H54 (cell line): Measurements from ENCODE around the gene IRF7.

Experiments used
- DNase-seq: peaks from one replicate; pipeline ENCODE4 v3.0.0; 2011; ENCODE audit warnings: low spot score, mixed read lengths; ENCODE audit not compliant: insufficient read length
- FAIRE-seq: peaks from 3 replicates; lab custom pipeline; 2011; peaks lifted over from hg19 to GRCh38; lab: Jason Lieb, UNC
- POLR2A ChIP-seq: IDR thresholded peaks from 2 replicates; pipeline ENCODE4 v1.6.1; 2011; ENCODE audit warnings: low read depth, mild to moderate bottlenecking, low read length

Gene IRF7

GRCh38 chr11:612201-612960 is 3.4 kb downstream of the IRF7 start:
- TF ChIP-seq POLR2A = no peak
- FAIRE-seq = no peak
- DNase-seq = no peak

DNA sequence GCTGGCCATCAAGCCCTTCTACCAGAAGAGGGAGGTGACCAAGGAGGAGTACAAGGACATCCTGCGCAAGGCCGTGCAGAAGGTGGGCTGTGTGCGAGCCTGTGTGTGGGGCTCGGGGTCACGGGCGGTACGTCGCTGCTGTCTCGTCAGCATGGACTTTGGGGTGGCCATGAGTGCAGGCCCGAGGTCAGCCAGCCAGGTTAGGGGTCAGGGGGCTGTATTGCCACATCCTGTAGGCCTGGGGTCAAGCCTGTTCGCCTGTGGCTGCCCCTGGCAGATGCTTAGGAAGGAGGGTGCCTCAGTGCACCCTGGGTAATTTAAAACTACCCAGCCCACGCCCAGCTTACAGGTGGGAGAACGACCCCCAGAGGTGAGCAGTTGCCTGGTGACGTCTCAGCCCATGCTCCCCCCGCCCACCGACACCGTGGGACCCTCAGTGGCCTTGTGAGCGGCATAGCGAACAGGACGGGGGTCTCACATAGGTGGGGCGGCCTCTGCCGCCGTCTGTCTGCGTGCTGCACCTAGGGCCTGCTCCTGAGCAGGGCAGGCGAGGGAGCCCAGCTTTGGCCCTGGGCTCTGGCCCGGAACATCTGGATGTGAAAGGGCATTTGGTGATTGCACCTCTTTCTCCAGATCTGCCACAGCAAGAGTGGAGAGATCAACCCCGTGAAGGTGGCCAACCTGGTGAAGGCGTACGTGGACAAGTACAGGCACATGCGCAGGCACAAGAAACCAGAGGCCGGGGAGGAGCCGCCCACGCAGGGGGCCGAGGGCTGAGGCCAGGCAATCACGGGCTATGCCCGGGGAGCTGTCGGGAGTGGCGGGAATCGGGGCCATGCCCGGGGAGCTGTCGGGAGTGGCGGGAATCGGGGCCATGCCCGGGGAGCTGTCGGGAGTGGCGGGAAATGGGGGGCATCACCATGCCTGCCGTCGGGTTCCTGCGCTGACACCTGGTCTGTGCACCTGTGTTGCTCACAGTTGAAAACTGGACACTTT is 4.5 kb downstream of the IRF7 start:
- FAIRE-seq = no peak
- no peak for DNase-seq
- TF ChIP-seq POLR2A = no peak

DNA sequence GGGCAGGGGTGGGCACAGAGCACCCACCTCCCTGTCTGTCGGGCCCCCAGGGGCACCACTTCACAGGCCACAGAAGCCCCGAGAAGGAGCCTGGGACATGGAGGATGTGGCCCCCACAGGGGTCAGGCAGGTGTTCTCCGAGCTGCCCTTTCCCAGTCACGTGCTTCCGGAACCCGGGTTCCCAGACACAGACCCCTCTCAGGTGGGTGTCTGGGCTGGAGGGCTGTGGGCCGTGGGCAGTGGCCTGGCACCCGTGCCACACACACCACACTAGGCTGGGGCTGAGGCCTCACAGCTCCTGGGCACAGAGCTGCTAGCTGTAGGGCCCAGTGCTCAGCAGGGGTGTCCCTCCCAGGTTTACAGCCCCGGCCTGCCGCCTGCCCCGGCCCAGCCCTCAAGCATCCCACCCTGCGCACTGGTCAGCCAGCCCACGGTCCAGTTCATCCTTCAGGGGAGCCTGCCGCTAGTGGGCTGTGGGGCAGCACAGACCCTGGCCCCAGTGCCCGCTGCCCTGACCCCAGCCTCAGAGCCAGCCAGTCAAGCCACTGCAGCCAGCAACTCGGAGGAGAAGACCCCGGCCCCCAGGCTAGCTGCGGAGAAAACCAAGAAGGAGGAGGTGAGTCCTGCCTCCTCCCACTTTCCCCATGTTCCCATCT is 5.5 kb downstream of the IRF7 start:
- FAIRE-seq = no peak
- no peak for TF ChIP-seq POLR2A
- DNase-seq = no peak

- no peak for TF ChIP-seq POLR2A
- DNase-seq (no peak), FAIRE-seq (no peak)
Measured at GRCh38 chr11:609341-609811, 6.4 kb downstream of the IRF7 start.

- DNase-seq = no peak
- no peak for FAIRE-seq
- no peak for TF ChIP-seq POLR2A
Measured at GRCh38 chr11:608791-609251, 6.9 kb downstream of the IRF7 start.

GRCh38 chr11:607971-608659 is 7.6 kb downstream of the IRF7 start:
- FAIRE-seq (no peak), DNase-seq (no peak)
- no peak for TF ChIP-seq POLR2A

GRCh38 chr11:607020-607780 is 8.6 kb downstream of the IRF7 start:
- FAIRE-seq = no peak
- DNase-seq = no peak
- no peak for TF ChIP-seq POLR2A

- peak; percentile 41 for TF ChIP-seq POLR2A
- FAIRE-seq (peak; percentile 48), DNase-seq (peak; percentile 99)
Measured at GRCh38 chr11:606245-606644, 9.5 kb downstream of the IRF7 start.

DNA sequence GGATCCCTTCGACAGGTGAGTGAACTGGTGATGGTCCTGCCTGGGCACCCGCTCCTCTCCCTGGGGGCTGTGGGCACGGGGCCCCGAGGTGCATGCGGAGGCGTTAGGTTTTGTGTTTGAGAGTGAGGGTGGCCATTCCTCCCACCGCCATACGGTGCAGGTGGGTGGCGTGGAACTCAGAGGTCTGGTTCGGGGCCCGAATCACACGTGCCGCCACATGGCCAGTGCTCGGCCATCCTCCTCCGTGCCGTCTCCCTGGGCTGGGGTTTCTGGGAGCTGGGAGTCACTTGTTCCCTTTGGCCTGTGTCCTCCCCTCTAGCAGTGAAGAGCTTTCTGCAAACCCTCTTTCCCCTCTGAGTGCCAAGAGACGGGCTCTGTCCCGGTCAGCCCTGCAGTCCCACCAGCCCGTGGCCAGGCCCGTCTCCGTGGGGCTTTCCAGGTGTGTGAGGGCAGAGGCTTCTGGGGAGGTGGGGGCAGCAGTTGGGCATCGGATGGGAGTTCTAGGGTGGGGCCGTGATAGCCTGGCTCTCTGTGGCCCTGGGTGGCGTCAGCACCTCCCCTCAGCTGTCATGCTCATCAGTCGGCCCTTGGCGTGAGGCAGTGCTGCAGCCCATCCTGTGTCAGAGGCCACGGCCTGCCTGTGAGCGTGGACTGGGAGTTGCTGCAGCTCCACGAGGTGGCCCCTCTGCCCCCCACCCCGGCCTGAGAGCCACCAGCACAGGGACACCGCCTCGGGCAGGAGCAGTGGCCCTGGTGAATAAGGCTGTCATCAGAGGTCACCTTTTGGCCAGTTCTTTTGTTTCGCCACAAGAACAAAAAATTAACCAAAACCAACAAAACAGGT is 10.2 kb downstream of the IRF7 start:
- TF ChIP-seq POLR2A = no peak
- FAIRE-seq (no peak), DNase-seq (no peak)

DNA sequence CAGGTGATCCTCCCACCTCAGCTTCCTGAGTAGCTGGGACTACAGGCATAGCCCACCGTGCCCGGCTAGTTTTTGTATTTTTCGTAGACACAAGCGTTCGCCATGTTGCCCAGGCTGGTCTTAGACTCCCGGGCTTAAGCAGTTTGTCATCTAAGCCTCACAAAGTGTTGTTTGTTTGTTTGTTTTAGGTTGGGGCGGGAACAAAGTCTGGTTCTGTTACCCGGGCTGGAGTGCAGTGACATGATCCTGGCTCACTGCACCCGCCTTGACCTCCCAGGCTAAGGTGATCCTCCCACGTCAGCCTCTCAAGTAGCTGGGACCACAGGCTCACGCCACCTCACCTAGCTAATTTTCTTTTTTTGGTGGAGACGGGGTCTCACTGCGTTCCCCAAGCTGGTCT is 12.6 kb downstream of the IRF7 start:
- no peak for FAIRE-seq
- no peak for TF ChIP-seq POLR2A
- DNase-seq = no peak

DNA sequence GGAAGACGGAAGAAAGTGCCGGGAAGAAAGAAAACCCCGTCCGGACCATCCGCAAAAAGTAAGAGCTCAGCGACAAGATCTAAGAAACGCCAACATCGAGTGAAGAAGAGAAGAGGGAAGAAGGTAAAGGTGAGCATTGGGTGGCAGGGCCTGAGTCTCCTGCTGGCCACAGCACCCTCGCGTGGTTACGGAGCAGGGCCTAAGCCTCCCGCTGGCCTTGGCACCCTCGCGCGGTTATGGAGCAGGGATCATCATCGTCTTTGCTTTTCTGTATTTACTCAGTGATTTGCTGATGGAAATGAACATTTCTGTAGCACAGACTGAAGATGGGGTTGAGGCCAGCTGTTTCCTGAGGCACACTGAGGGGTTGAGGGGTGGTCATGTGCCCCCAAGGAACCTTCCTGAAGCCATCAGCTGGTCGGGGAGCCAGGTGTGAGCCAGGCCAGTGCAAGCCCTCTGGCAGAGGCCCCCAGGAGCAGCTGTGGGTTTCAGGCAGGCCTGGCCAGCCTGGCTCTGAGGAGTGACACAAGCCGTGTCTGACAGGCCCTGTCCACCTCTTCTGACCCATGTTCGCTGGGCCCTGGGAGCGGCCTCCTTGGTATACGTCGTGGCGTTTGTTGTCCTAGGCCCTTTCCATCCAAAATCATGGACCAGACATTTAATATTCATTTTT is 14.0 kb downstream of the IRF7 start:
- DNase-seq (no peak), FAIRE-seq (no peak)
- no peak for TF ChIP-seq POLR2A
